Mesendoderm (in vitro differentiated cells): ENCODE measurements around the gene RFK.
A peak's percentile ranks its signal among the peaks of the same experiment; 100 is the strongest.

Experiments used
- DNase-seq: peaks from one replicate; pipeline ENCODE4 v3.0.0; 2013
- H2AK5ac ChIP-seq: 2 replicates; pipeline ENCODE4 v1.6.1; 2013; ENCODE audit warnings: low read length, inconsistent platforms
- H2BK120ac ChIP-seq: 2 replicates; pipeline ENCODE4 v1.6.1; 2013; ENCODE audit warnings: low read depth, mild to moderate bottlenecking, low read length, moderate library complexity, mixed read lengths
- H2BK15ac ChIP-seq: replicated peaks from 2 replicates; pipeline ENCODE4 v1.6.1; 2013; ENCODE audit warnings: low read depth, mild to moderate bottlenecking, moderate library complexity
- H2BK5ac ChIP-seq: 2 replicates; pipeline ENCODE4 v1.6.1; 2013; ENCODE audit warnings: low read length, inconsistent platforms
- H3K18ac ChIP-seq: 2 replicates; pipeline ENCODE4 v1.6.1; 2013; ENCODE audit warnings: mild to moderate bottlenecking, low read length, mixed read lengths
- H3K23ac ChIP-seq: one replicate; pipeline ENCODE4 v1.6.1; 2013; ENCODE audit warnings: low read length
- H3K27ac ChIP-seq: 2 replicates; pipeline ENCODE4 v1.5.1; 2013; ENCODE audit warnings: low read depth, mild to moderate bottlenecking, inconsistent platforms, low read length, moderate library complexity
- H3K27me3 ChIP-seq: 2 replicates; pipeline ENCODE4 v1.6.1; 2013; ENCODE audit warnings: low read length, control low read depth, mild to moderate bottlenecking, inconsistent platforms; ENCODE audit not compliant: insufficient read depth, poor library complexity
- H3K36me3 ChIP-seq: 2 replicates; pipeline ENCODE4 v1.6.1; 2013; ENCODE audit warnings: low read length, inconsistent platforms; ENCODE audit not compliant: control insufficient read depth, insufficient read depth
- H3K4ac ChIP-seq: one replicate; pipeline ENCODE4 v1.6.1; 2013; ENCODE audit warnings: low read depth, mild to moderate bottlenecking, low read length, moderate library complexity
- H3K4me1 ChIP-seq: 2 replicates; pipeline ENCODE4 v1.6.1; 2013; ENCODE audit warnings: low read depth, low read length, inconsistent platforms; ENCODE audit not compliant: control insufficient read depth
- H3K4me2 ChIP-seq: 2 replicates; pipeline ENCODE4 v1.6.1; 2013; ENCODE audit warnings: low read length
- H3K4me3 ChIP-seq: 2 replicates; pipeline ENCODE4 v1.5.1; 2013; ENCODE audit warnings: mild to moderate bottlenecking, low read length
- H3K56ac ChIP-seq: one replicate; pipeline ENCODE4 v1.6.1; 2013; ENCODE audit warnings: low read length
- H3K79me1 ChIP-seq: 2 replicates; pipeline ENCODE4 v1.6.1; 2013; ENCODE audit warnings: low read length, inconsistent platforms
- H3K79me2 ChIP-seq: 2 replicates; pipeline ENCODE4 v1.6.1; 2013; ENCODE audit warnings: mild to moderate bottlenecking, low read length; ENCODE audit not compliant: control insufficient read depth, insufficient read depth
- H3K9ac ChIP-seq: 2 replicates; pipeline ENCODE4 v1.6.1; 2013; ENCODE audit warnings: low read length, inconsistent platforms
- H4K5ac ChIP-seq: one replicate; pipeline ENCODE4 v1.6.1; 2013; ENCODE audit warnings: low read length
- H4K8ac ChIP-seq: one replicate; pipeline ENCODE4 v1.6.1; 2013; ENCODE audit warnings: low read depth, mild to moderate bottlenecking, control low read depth, low read length, moderate library complexity
- WGBS: extraction: QIAGEN DNeasy Blood & Tissue Kit; methylation state at CpG from one replicate; pipeline ENCODE4 v1.1.7; 2013; ENCODE audit warnings: low lambda C conversion rate, missing lambda C conversion rate; ENCODE audit not compliant: insufficient coverage; ENCODE audit errors: extremely low coverage; 5-methylcytosine and 5-hydroxymethylcytosine counted together

The RFK gene

GRCh38 chr9:76405340-76405739, 11.1 kb upstream of the RFK start:
- Histone ChIP-seq H3K4me1 (no peaks in the 10 kb centered on the region), H3K9ac (no peak overlapping the region), H3K27me3 (no peaks in the 10 kb centered on the region), H3K79me1 (no peaks in the 10 kb centered on the region), H2BK5ac (no peak overlapping the region), H3K36me3 (no peaks in the 10 kb centered on the region), H2BK15ac (no peak overlapping the region), H3K4me3 (no peak overlapping the region), H3K23ac (no peak overlapping the region), H3K79me2 (no peaks in the 10 kb centered on the region), H4K5ac (no peak overlapping the region), H3K4ac (no peak overlapping the region), H4K8ac (no peak overlapping the region), H3K27ac (no peak overlapping the region), H2BK120ac (no peak overlapping the region), H3K18ac (no peak overlapping the region), H2AK5ac (no peak overlapping the region), H3K4me2 (no peak overlapping the region), H3K56ac (no peak overlapping the region)
- no peak for DNase-seq
- WGBS, result no CpG with 5 or more reads among the region's 3 CpGs

GRCh38 chr9:76404401-76404800, 10.2 kb upstream of the RFK start:
- Histone ChIP-seq H3K27ac (no peak overlapping the region), H3K9ac (no peak overlapping the region), H3K79me1 (no peaks in the 10 kb centered on the region), H3K56ac (no peak overlapping the region), H3K4me1 (no peaks in the 10 kb centered on the region), H2AK5ac (no peak overlapping the region), H3K23ac (no peak overlapping the region), H3K36me3 (no peaks in the 10 kb centered on the region), H4K5ac (no peak overlapping the region), H4K8ac (no peak overlapping the region), H3K18ac (no peak overlapping the region), H2BK120ac (no peak overlapping the region), H2BK5ac (no peak overlapping the region), H3K4me2 (no peak overlapping the region), H2BK15ac (no peak overlapping the region), H3K27me3 (no peaks in the 10 kb centered on the region), H3K79me2 (no peaks in the 10 kb centered on the region), H3K4me3 (no peak overlapping the region), H3K4ac (no peak overlapping the region)
- WGBS, result no CpG with 5 or more reads among the region's 1 CpG
- DNase-seq, result no peak

GRCh38 chr9:76403352-76403751, 9.1 kb upstream of the RFK start:
- Histone ChIP-seq H3K4me1 (no peaks in the 10 kb centered on the region), H3K56ac (no peak overlapping the region), H2BK120ac (no peak overlapping the region), H3K79me1 (no peaks in the 10 kb centered on the region), H3K27me3 (no peaks in the 10 kb centered on the region), H3K79me2 (no peaks in the 10 kb centered on the region), H2BK15ac (no peak overlapping the region), H3K4me2 (no peak overlapping the region), H3K23ac (no peak overlapping the region), H3K9ac (no peak overlapping the region), H3K4ac (no peak overlapping the region), H3K18ac (no peak overlapping the region), H4K8ac (no peak overlapping the region), H3K27ac (no peak overlapping the region), H4K5ac (no peak overlapping the region), H3K36me3 (no peaks in the 10 kb centered on the region), H2BK5ac (no peak overlapping the region), H2AK5ac (no peak overlapping the region), H3K4me3 (no peak overlapping the region)
- WGBS, result no CpG with 5 or more reads among the region's 2 CpGs
- peak; percentile 23 for DNase-seq

GRCh38 chr9:76401580-76402354, 7.5 kb upstream of the RFK start:
- no CpG with 5 or more reads among the region's 3 CpGs for WGBS
- Histone ChIP-seq H3K27ac (no peak overlapping the region), H2BK15ac (no peak overlapping the region)

GRCh38 chr9:76401176-76401575, 7.0 kb upstream of the RFK start:
- H3K27me3 ChIP-seq, result no peaks in the 10 kb centered on the region
- no peak overlapping the region for H2AK5ac ChIP-seq
- no peak overlapping the region for H3K4me2 ChIP-seq
- H4K5ac ChIP-seq, result no peak overlapping the region
- no peak overlapping the region for H3K18ac ChIP-seq
- H3K56ac ChIP-seq, result no peak overlapping the region
- no peak overlapping the region for H3K4me3 ChIP-seq
- no peak for DNase-seq
- no peaks in the 10 kb centered on the region for H3K79me2 ChIP-seq
- no peaks in the 10 kb centered on the region for H3K79me1 ChIP-seq
- H2BK120ac ChIP-seq, result no peak overlapping the region
- H3K27ac ChIP-seq, result no peak overlapping the region
- no peaks in the 10 kb centered on the region for H3K36me3 ChIP-seq
- H2BK5ac ChIP-seq, result no peak overlapping the region
- WGBS, result no CpG with 5 or more reads among the region's 2 CpGs
- no peak overlapping the region for H4K8ac ChIP-seq
- H2BK15ac ChIP-seq, result no peak overlapping the region
- H3K23ac ChIP-seq, result no peak overlapping the region
- H3K4ac ChIP-seq, result no peak overlapping the region
- H3K9ac ChIP-seq, result no peak overlapping the region
- H3K4me1 ChIP-seq, result no peaks in the 10 kb centered on the region

More at GRCh38 chr9:76401580-76402354, 7.5 kb upstream of the RFK start:
- Histone ChIP-seq H2BK5ac (no peak overlapping the region), H4K8ac (no peak overlapping the region), H2AK5ac (no peak overlapping the region), H3K4me2 (no peak overlapping the region), H2BK120ac (no peak overlapping the region), H4K5ac (no peak overlapping the region), H3K4me3 (no peak overlapping the region), H3K56ac (no peak overlapping the region), H3K79me1 (no peaks in the 10 kb centered on the region), H3K23ac (no peak overlapping the region), H3K4me1 (no peaks in the 10 kb centered on the region), H3K36me3 (no peaks in the 10 kb centered on the region), H3K79me2 (no peaks in the 10 kb centered on the region), H3K4ac (no peak overlapping the region), H3K9ac (no peak overlapping the region), H3K18ac (no peak overlapping the region), H3K27me3 (no peaks in the 10 kb centered on the region)
- DNase-seq, result no peak
